ENCODE results near the gene NPW.
A peak's percentile ranks its signal among the peaks of the same experiment; 100 is the strongest.

Gene NPW

GRCh38 chr16:2019518-2019920, at the start of gene NPW:
TSS of gene NPW (plus strand) at chr16:2019785.
- POLR2A ChIA-PET = interaction anchor here (1.4 to 1.9 kb wide), 2 partner anchors 10 to 136 kb away, joined by 3 to 5 read pairs; partner anchors contain the start of gene TRAF7
- DNase-seq (ENCODE audit: extremely low spot score) = no peak
- CTCF ChIA-PET = no interaction called here
- TF ChIP-seq ARNT (IDR thresholded peaks at IDR 0.05) = no peak
- TF ChIP-seq HDGF (IDR thresholded peaks at IDR 0.05; ENCODE audit: borderline replicate concordance) = no peak
- TF ChIP-seq TARDBP (IDR thresholded peaks at IDR 0.05) = no peak
- TF ChIP-seq PKNOX1 (IDR thresholded peaks at IDR 0.05) = no peak
- TF ChIP-seq SUZ12 (IDR thresholded peaks at IDR 0.05) = no peak
- no peak for TF ChIP-seq BHLHE40 (IDR thresholded peaks at IDR 0.05; ENCODE audit: borderline replicate concordance)
- TF ChIP-seq CTBP1 (IDR thresholded peaks at IDR 0.05; ENCODE audit: borderline replicate concordance) = no peak

- CTCF ChIA-PET = interaction anchor here (0.6 to 1.4 kb wide), 2 partner anchors 43 to 92 kb away, joined by 3 read pairs; no protein-coding TSS in a partner anchor
- POLR2A ChIA-PET = interaction anchor here (0.6 to 3.4 kb wide), 17 partner anchors 9 to 193 kb away, joined by 3 to 33 read pairs (median 4); partner anchors contain the start of genes GFER, MSRB1, NOXO1 and NUBP2
- TF ChIP-seq BHLHE40 (IDR thresholded peaks at IDR 0.05; ENCODE audit: borderline replicate concordance) (no peak), ZNF384 (IDR thresholded peaks at IDR 0.05) (no peak), TARDBP (IDR thresholded peaks at IDR 0.05) (no peak), LEF1 (IDR thresholded peaks at IDR 0.05; ENCODE audit: borderline replicate concordance) (peak; percentile 6; the same call in 1 of the 2 replicates), SP1 (IDR thresholded peaks at IDR 0.05) (no peak), L3MBTL2 (conservative IDR thresholded peaks at IDR 0.05) (peak; percentile 71), HDGF (IDR thresholded peaks at IDR 0.05; ENCODE audit: borderline replicate concordance) (no peak; the same call in 1 of the 2 replicates), ELF4 (IDR thresholded peaks at IDR 0.05) (peak; percentile 97)
- peak; percentile 95 for DNase-seq (ENCODE audit: extremely low spot score)
These were observed 47.6 kb upstream of the NPW start, which contains the start of gene TBL3 for GRCh38 chr16:1971796-1972489. TSS of gene TBL3 (plus strand) at chr16:1972053. CDS start at chr16:1972165, 112 bp downstream.

GRCh38 chr16:1972490-1972877, 47.1 kb upstream of the NPW start:
- TF ChIP-seq L3MBTL2 (conservative IDR thresholded peaks at IDR 0.05) = no peak
- TF ChIP-seq SUZ12 (IDR thresholded peaks at IDR 0.05) = no peak
- TF ChIP-seq LEF1 (IDR thresholded peaks at IDR 0.05; ENCODE audit: borderline replicate concordance) = no peak
- no peak for TF ChIP-seq CTBP1 (IDR thresholded peaks at IDR 0.05; ENCODE audit: borderline replicate concordance)
- TF ChIP-seq SP1 (IDR thresholded peaks at IDR 0.05) = no peak
- no peak for TF ChIP-seq ELF4 (IDR thresholded peaks at IDR 0.05)
- TF ChIP-seq ZNF384 (IDR thresholded peaks at IDR 0.05) = no peak
- ChIA-PET CTCF (interaction anchor here (1.4 kb wide), 1 partner anchor 43 kb away, joined by 3 read pairs; no protein-coding TSS in a partner anchor), POLR2A (interaction anchor here (1.2 to 3.4 kb wide), 6 partner anchors 8 to 183 kb away, joined by 4 to 33 read pairs (median 18); partner anchors contain the start of genes MSRB1, NOXO1, RPS2 and TRAF7)
- DNase-seq (ENCODE audit: extremely low spot score) = peak; percentile 55

- ChIA-PET CTCF (no interaction called here), POLR2A (interaction anchor here (1.8 to 3.4 kb wide), 3 partner anchors 8 to 12 kb away, joined by 7 to 28 read pairs (median 27); partner anchors contain the start of genes NOXO1 and RPS2)
- TF ChIP-seq L3MBTL2 (conservative IDR thresholded peaks at IDR 0.05) = no peak
- no peak for TF ChIP-seq LEF1 (IDR thresholded peaks at IDR 0.05; ENCODE audit: borderline replicate concordance)
- no peak for TF ChIP-seq ZNF384 (IDR thresholded peaks at IDR 0.05)
- TF ChIP-seq TARDBP (IDR thresholded peaks at IDR 0.05) = no peak
- TF ChIP-seq CTBP1 (IDR thresholded peaks at IDR 0.05; ENCODE audit: borderline replicate concordance) = no peak
- TF ChIP-seq NFRKB (IDR thresholded peaks at IDR 0.05) = no peak
- DNase-seq (ENCODE audit: extremely low spot score) = no peak
These were observed 46.0 kb upstream of the NPW start for GRCh38 chr16:1973461-1974156.

GRCh38 chr16:1974157-1975070, 45.2 kb upstream of the NPW start:
- ChIA-PET POLR2A (interaction anchor here (1.8 to 3.3 kb wide), 2 partner anchors 10 to 13 kb away, joined by 7 to 28 read pairs; partner anchors contain the start of gene RPS2), CTCF (no interaction called here)
- DNase-seq (ENCODE audit: extremely low spot score) = no peak
- TF ChIP-seq BHLHE40 (IDR thresholded peaks at IDR 0.05; ENCODE audit: borderline replicate concordance) = no peak
- TF ChIP-seq FOXK2 (IDR thresholded peaks at IDR 0.05) = no peak
- TF ChIP-seq SP1 (IDR thresholded peaks at IDR 0.05) = no peak
- TF ChIP-seq L3MBTL2 (conservative IDR thresholded peaks at IDR 0.05) = no peak
- TF ChIP-seq LEF1 (IDR thresholded peaks at IDR 0.05; ENCODE audit: borderline replicate concordance) = no peak
- TF ChIP-seq ELF4 (IDR thresholded peaks at IDR 0.05) = no peak
- TF ChIP-seq SUZ12 (IDR thresholded peaks at IDR 0.05) = no peak
- no peak for TF ChIP-seq CTBP1 (IDR thresholded peaks at IDR 0.05; ENCODE audit: borderline replicate concordance)
- TF ChIP-seq FOXM1 (IDR thresholded peaks at IDR 0.05; ENCODE audit: borderline replicate concordance) = no peak
- no peak for TF ChIP-seq ZNF384 (IDR thresholded peaks at IDR 0.05)

GRCh38 chr16:1975432-1976215, 44.0 kb upstream of the NPW start:
- ChIA-PET POLR2A (interaction anchor here (0.8 to 3.3 kb wide), 2 partner anchors 9 to 11 kb away, joined by 3 to 28 read pairs; partner anchors contain the start of genes GFER and RPS2), CTCF (no interaction called here)
- no peak for TF ChIP-seq LEF1 (IDR thresholded peaks at IDR 0.05; ENCODE audit: borderline replicate concordance)
- TF ChIP-seq ARNT (IDR thresholded peaks at IDR 0.05) = no peak
- no peak for TF ChIP-seq FOXM1 (IDR thresholded peaks at IDR 0.05; ENCODE audit: borderline replicate concordance)
- no peak for TF ChIP-seq BHLHE40 (IDR thresholded peaks at IDR 0.05; ENCODE audit: borderline replicate concordance)
- no peak for TF ChIP-seq ZNF384 (IDR thresholded peaks at IDR 0.05)
- no peak for TF ChIP-seq NFRKB (IDR thresholded peaks at IDR 0.05)
- TF ChIP-seq TARDBP (IDR thresholded peaks at IDR 0.05) = no peak
- TF ChIP-seq HDGF (IDR thresholded peaks at IDR 0.05; ENCODE audit: borderline replicate concordance) = no peak
- TF ChIP-seq FOXA1 (IDR thresholded peaks at IDR 0.05) = no peak
- no peak for TF ChIP-seq FOXK2 (IDR thresholded peaks at IDR 0.05)
- TF ChIP-seq CTBP1 (IDR thresholded peaks at IDR 0.05; ENCODE audit: borderline replicate concordance) = no peak
- TF ChIP-seq SP1 (IDR thresholded peaks at IDR 0.05) = no peak
- TF ChIP-seq SUZ12 (IDR thresholded peaks at IDR 0.05) = no peak
- no peak for TF ChIP-seq PKNOX1 (IDR thresholded peaks at IDR 0.05)
- TF ChIP-seq ELF4 (IDR thresholded peaks at IDR 0.05) = no peak
- no peak for TF ChIP-seq L3MBTL2 (conservative IDR thresholded peaks at IDR 0.05)
- no peak for DNase-seq (ENCODE audit: extremely low spot score)

All from HEK293T (cell line).